ENCODE results near the gene UIMC1.

DNA sequence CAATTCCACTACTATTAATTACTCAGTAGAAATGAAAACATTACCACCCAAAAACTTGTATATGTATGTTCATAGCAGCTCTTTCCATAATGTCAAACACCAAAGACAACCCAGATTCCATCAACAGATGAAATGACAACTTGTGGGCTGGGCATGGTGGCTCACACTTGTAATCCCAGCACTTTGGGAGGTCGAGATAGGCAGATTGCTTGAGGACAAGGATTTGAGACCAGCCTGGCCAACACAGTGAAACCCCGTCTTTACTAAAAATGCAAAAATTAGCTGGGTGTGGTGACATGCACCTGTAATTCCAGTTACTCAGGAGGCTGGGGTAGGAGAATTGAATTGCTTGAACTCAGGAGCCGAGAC, 11.5 kb downstream of the UIMC1 start:
- TF ChIP-seq, protein P1, sequence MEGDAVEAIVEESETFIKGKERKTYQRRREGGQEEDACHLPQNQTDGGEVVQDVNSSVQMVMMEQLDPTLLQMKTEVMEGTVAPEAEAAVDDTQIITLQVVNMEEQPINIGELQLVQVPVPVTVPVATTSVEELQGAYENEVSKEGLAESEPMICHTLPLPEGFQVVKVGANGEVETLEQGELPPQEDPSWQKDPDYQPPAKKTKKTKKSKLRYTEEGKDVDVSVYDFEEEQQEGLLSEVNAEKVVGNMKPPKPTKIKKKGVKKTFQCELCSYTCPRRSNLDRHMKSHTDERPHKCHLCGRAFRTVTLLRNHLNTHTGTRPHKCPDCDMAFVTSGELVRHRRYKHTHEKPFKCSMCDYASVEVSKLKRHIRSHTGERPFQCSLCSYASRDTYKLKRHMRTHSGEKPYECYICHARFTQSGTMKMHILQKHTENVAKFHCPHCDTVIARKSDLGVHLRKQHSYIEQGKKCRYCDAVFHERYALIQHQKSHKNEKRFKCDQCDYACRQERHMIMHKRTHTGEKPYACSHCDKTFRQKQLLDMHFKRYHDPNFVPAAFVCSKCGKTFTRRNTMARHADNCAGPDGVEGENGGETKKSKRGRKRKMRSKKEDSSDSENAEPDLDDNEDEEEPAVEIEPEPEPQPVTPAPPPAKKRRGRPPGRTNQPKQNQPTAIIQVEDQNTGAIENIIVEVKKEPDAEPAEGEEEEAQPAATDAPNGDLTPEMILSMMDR (IDR thresholded peaks at IDR 0.05) = no peak
- TF ChIP-seq EZH2 (IDR thresholded peaks at IDR 0.05) = no peak
